ENCODE measurements around the gene EFNA5. TPM values are rescaled to one million over a fixed set of nuclear protein-coding genes. Genes with fewer than 3 reads are reported as not detected.

The EFNA5 gene
- total RNA-seq, 4 donors from 2014 or later: 16.6 to 35.3 (median 19.3) TPM

- no peak overlapping the region for H3K4me3 ChIP-seq (ENCODE audit: low read depth, poor library complexity, severe bottlenecking)
- intact Hi-C loops (cut with DNase I; ENCODE audit: low total_unique reads): no loop called here
- 81 to 93% methylated on average over 2 of the region's 2 CpGs for WGBS, 2 donors
- DNase-seq (ENCODE audit: low spot score in 2 of 2): no peak
- no peak for TF ChIP-seq CTCF (IDR thresholded peaks at IDR 0.05)
- TF ChIP-seq POLR2A (IDR thresholded peaks at IDR 0.05): no peak
These were observed 146.6 kb downstream of the EFNA5 start for GRCh38 chr5:107524111-107524510.

GRCh38 chr5:107523029-107523680 lies 147.6 kb downstream of the EFNA5 start:
- intact Hi-C loops (cut with DNase I; ENCODE audit: low total_unique reads): no loop called here
- no peak for TF ChIP-seq CTCF (IDR thresholded peaks at IDR 0.05)
- DNase-seq (ENCODE audit: low spot score in 2 of 2): no peak
- H3K4me3 ChIP-seq (ENCODE audit: low read depth, poor library complexity, severe bottlenecking): no peak overlapping the region
- 88 to 91% methylated on average over 5 of the region's 5 CpGs for WGBS, 2 donors

- DNase-seq (ENCODE audit: low spot score in 2 of 2): no peak
- no peak overlapping the region for H3K4me3 ChIP-seq (ENCODE audit: low read depth, poor library complexity, severe bottlenecking)
- 95 to 99% methylated on average over 4 of the region's 4 CpGs for WGBS, 2 donors
- intact Hi-C loops (cut with DNase I; ENCODE audit: low total_unique reads): no loop called here
- TF ChIP-seq POLR2A (IDR thresholded peaks at IDR 0.05): no peak
- TF ChIP-seq CTCF (IDR thresholded peaks at IDR 0.05): no peak
These were observed 148.3 kb downstream of the EFNA5 start for GRCh38 chr5:107522456-107522855.

GRCh38 chr5:107519900-107520354 lies 150.8 kb downstream of the EFNA5 start:
- TF ChIP-seq CTCF (IDR thresholded peaks at IDR 0.05) (no peak), POLR2A (IDR thresholded peaks at IDR 0.05) (no peak)
- H3K4me3 ChIP-seq (ENCODE audit: low read depth, poor library complexity, severe bottlenecking): no peak overlapping the region
- no peak for DNase-seq (ENCODE audit: low spot score in 2 of 2)
- 27 to 33% methylated on average over 6 of the region's 6 CpGs for WGBS, 2 donors
- intact Hi-C loops (cut with DNase I; ENCODE audit: low total_unique reads): no loop called here

GRCh38 chr5:107518616-107519015 lies 152.1 kb downstream of the EFNA5 start:
- 67% methylated on average over 2 of the region's 2 CpGs for WGBS, 2 donors
- no peak for DNase-seq (ENCODE audit: low spot score in 2 of 2)
- intact Hi-C loops (cut with DNase I; ENCODE audit: low total_unique reads): no loop called here
- H3K4me3 ChIP-seq (ENCODE audit: low read depth, poor library complexity, severe bottlenecking): no peak overlapping the region
- TF ChIP-seq CTCF (IDR thresholded peaks at IDR 0.05) (no peak), POLR2A (IDR thresholded peaks at IDR 0.05) (no peak)

GRCh38 chr5:107518190-107518589 lies 152.5 kb downstream of the EFNA5 start:
- TF ChIP-seq POLR2A (IDR thresholded peaks at IDR 0.05) (no peak), CTCF (IDR thresholded peaks at IDR 0.05) (no peak)
- 83 to 87% methylated on average over 6 of the region's 6 CpGs for WGBS, 2 donors
- intact Hi-C loops (cut with DNase I; ENCODE audit: low total_unique reads): no loop called here
- H3K4me3 ChIP-seq (ENCODE audit: low read depth, poor library complexity, severe bottlenecking): no peak overlapping the region
- no peak for DNase-seq (ENCODE audit: low spot score in 2 of 2)

Data from lower leg skin (tissue), 4 donors.